NOMO-1 treated with DMSO at 0.1 percent for 48 hours (cell line): ENCODE measurements around the gene CBR1.
"Not testable (repeated sequence)": the region's sequence is repeated elsewhere in the genome, so short reads cannot be mapped to it uniquely, and the experiment has no call there.

Experiments used
- DNase-seq: peaks from one replicate; lab custom pipeline; 2025; ENCODE audit not compliant: unreplicated experiment; lab: John Stamatoyannopoulos, UW

The CBR1 gene

DNA sequence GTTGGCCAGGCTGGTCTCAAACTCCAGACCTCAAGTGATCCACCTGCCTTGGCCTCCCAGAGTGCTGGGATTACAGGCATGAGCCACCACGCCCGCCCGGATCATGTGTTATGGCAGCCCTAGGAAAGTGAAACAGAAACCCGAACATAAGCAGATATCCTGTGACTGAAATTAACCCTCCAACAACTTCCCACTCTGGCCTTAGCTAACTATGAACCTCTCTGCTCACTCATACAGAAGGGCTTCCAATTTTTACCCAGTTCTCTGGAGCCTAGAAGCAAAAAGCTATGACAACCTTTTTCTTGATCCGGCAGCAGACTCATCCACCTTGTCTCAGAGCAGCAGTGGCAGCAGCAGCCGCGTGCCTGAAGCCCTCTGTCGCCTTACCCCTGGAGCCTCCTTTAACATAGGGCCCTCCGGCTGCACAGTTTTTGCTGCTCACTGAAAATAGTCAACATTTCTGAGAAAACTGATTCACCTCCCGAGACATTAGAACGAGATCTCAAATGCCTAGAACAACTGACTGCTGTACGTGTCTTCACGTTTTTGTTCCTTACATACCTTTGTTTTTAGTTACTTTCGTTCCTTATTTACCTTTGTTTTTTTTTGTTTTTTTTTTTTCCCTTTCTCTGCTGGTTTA, 9.3 kb downstream of the CBR1 start:
- DNase-seq, result peak; percentile 84

- DNase-seq, result no peak
Measured at GRCh38 chr21:36079671-36080070, 9.8 kb downstream of the CBR1 start.

- DNase-seq, result no peak
Measured at GRCh38 chr21:36080386-36080785, 10.6 kb downstream of the CBR1 start.

DNA sequence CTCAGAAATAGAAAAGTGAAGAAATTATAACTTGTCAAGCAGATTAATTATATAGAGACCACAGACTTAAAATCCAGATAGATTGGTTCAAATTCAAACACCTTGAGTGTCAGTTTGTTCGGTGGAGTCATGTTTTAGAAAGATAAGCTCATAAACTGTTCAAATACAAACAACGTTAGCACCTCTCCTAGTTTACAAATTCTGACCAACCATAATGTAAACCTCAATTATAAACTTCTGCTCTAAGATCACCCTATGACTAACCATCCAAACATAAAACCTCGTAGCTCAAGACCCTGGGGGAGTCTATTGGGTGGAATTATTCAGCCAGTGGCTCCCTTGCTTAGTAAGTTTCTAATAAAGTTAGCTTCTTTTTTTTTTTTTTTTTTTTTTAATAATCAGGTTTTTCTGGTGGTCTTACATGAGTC, 12.4 kb downstream of the CBR1 start:
- no peak for DNase-seq

GRCh38 chr21:36087362-36088138, 17.7 kb downstream of the CBR1 start:
- no peak for DNase-seq

- DNase-seq, result no peak
Measured at GRCh38 chr21:36089946-36090345, 20.1 kb downstream of the CBR1 start.

- no peak for DNase-seq
Measured at GRCh38 chr21:36092681-36093080, 22.9 kb downstream of the CBR1 start.

- DNase-seq, result no peak
Measured at GRCh38 chr21:36093512-36093911, 23.7 kb downstream of the CBR1 start.

DNA sequence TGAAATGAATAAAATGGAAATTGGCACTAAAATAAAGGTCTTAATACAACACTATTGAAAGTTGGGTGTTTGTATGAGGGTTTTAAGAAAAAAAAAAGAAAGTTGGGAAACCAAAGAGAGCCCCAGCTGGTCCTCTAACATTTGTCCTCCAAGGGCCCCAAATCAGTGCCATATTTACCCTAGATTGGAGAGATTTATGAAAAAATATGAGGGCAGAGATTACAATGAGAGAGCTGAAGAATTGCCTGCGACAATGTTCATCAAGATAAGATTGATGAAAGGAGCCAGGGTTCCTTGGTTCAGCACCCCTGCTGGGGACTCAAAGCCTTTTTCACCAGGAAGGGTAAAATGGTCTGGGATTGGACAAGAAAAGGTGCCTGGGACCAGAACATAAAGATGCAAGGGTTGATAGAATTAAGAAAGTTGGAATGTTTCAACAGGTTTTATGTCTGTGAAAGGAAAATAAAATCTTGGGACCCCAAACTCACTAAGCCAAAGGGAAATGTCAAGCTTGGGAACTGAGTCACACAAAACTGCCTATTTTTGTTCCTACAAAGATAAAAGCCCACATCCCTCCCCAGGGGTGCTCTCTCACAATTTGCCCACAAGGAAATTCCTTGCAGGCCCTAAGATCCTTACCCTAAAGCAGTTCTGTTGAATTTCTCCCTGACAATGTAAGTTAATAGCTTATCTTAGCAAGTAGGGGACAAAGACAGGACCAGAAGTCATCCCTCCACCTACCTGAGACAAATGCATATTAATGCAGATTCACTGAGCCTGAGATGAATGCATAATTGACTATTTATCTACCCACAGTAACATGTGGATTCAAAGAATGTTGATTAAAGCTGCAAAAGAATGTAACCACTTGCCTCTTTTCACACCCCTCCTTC, 26.8 kb downstream of the CBR1 start:
- DNase-seq, result no peak

- DNase-seq, result peak; percentile 99
Measured at GRCh38 chr21:36097427-36098181, 27.8 kb downstream of the CBR1 start.

DNA sequence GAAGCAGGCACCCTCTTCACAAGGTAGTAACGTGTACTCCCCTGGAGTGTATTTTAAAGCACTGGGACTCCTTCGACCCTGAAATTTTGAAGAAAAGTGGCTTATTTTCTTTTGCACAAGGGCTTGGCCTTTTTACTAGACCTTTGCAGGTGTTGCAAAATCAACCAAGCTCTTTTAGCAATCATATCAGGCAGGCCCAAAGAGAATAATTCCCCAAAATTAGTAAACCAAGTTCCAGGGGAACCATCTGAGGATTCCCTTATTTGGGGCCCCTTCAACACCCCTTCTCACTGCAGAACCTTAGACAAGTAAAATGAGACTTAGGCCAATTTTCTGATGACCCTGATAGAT, 28.3 kb downstream of the CBR1 start:
- no peak for DNase-seq

GRCh38 chr21:36099000-36099399, 29.2 kb downstream of the CBR1 start:
- DNase-seq, result no peak

DNA sequence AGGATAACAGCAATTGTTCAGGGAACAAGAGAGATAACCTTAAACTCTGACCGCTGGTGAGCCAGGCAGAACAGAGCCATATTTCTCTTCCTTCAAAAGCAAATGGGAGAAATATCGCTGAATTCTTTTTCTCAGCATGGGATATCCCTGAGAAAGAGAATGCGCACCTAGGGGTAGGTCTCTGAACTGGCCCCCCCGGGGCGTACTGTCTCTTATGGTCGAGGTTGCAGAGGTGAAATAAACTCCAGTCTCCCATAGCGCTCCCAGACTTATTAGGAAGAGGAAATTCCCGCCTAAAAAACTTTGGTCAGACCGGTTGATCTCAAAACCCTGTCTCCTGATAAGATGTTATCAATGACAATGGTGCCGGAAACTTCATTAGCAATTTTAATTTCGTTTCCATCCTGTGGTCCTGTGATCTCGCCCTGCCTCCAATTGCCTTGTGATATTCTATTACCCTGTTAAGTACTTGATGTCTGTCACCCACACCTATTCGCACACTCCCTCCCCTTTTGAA, 29.9 kb downstream of the CBR1 start:
- not testable (repeated sequence) for DNase-seq

GRCh38 chr21:36100971-36101641, 31.3 kb downstream of the CBR1 start:
- DNase-seq, result no peak

- DNase-seq, result no peak
Measured at GRCh38 chr21:36103434-36103833, 33.6 kb downstream of the CBR1 start.

- DNase-seq, result peak; percentile 58
Measured at GRCh38 chr21:36104317-36105300, 34.8 kb downstream of the CBR1 start.

GRCh38 chr21:36105327-36105842, 35.6 kb downstream of the CBR1 start:
- DNase-seq, result no peak

DNA sequence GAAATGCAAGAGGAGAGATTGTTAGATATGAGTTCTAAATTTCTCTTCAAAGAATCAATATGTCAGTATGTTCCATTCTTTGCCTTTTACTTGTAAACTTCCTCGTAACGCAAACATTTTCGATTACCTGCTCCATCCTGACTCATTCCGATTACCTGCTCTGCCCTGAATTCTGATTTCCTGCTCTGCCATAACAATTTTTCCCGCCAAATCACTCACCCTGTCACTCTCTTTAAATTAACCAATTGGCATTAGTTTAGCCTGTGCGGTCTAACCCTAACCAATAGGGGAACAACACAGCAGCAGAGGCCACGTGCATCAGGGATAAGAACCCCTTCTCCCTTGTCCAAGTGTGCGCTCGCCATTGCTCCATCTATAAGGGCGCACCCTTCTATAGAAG, 40.0 kb downstream of the CBR1 start:
- no peak for DNase-seq

- DNase-seq, result no peak
Measured at GRCh38 chr21:36111238-36111637, 41.4 kb downstream of the CBR1 start.
